ENCODE data around the gene SYNC. TPM values are rescaled to one million over a fixed set of nuclear protein-coding genes. Genes with fewer than 3 reads are reported as not detected.
A peak's percentile ranks its signal among the peaks of the same experiment; 100 is the strongest.
"Not testable (repeated sequence)": the region's sequence is repeated elsewhere in the genome, so short reads cannot be mapped to it uniquely, and the experiment has no call there.

SYNC gene
- total RNA-seq, 1 experiment from 2014 or later = 2.8 TPM

DNA sequence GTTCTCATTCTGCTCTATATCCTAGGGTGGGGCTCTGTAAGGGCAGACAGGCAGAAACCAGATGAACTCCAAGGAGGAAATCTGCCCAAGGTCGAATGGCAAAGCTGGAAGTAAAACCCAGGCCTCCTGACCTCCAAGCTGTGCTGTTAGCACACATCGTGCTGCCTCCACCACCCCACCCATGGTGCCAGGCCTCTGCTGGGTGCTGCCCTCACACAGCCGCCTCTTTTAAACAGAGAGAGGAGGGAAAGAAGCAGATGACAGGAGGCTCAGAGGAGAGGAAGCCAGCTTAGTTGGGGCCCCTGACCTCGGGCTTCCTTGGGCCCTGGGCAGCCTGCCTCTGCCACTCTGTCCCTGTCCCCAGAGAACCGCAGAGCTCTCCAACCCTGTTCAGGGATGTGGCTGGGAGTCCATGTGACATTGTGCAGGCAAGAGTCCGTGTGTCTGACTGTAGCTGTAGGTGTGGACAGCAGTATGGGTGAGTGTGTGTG is 1.1 kb downstream of the SYNC start:
- peaks cover 9% of the 10 kb centered on the region for H3K4me1 ChIP-seq (replicated peaks; ENCODE audit: insufficient read depth)
- ChIA-PET CTCF (no interaction called here), POLR2A (ENCODE audit: unreplicated experiment) (no interaction called here)
- no peaks in the 10 kb centered on the region for H3K36me3 ChIP-seq (ENCODE audit: low read depth)
- intact Hi-C loops (cut with micrococcal nuclease; ENCODE audit: unreplicated experiment) = no loop called here
- H3K79me2 ChIP-seq (ENCODE audit: low read depth) = no peaks in the 10 kb centered on the region
- no peaks in the 10 kb centered on the region for H3K9me3 ChIP-seq (ENCODE audit: insufficient read depth, low read depth)
- no peak overlapping the region for H3K4me3 ChIP-seq
- TSS peak; percentile 20 for BruUV-seq (replicated peaks)
- peaks cover 9% of the 10 kb centered on the region; the same call in 1 of the 2 replicates for H3F3A ChIP-seq (ENCODE audit: insufficient read depth, low read depth)
- no peaks in the 10 kb centered on the region for H3K9me2 ChIP-seq (ENCODE audit: insufficient read depth)
- no peak overlapping the region for H3K4me2 ChIP-seq
- no peaks in the 10 kb centered on the region for H3K27me3 ChIP-seq (ENCODE audit: insufficient read depth, low read depth)
- H3K27ac ChIP-seq = no peak overlapping the region
- no peak overlapping the region for H2AFZ ChIP-seq
- TF ChIP-seq EZH2 (IDR thresholded peaks at IDR 0.05; ENCODE audit: low read depth) = no peak
- TF ChIP-seq, protein P1, sequence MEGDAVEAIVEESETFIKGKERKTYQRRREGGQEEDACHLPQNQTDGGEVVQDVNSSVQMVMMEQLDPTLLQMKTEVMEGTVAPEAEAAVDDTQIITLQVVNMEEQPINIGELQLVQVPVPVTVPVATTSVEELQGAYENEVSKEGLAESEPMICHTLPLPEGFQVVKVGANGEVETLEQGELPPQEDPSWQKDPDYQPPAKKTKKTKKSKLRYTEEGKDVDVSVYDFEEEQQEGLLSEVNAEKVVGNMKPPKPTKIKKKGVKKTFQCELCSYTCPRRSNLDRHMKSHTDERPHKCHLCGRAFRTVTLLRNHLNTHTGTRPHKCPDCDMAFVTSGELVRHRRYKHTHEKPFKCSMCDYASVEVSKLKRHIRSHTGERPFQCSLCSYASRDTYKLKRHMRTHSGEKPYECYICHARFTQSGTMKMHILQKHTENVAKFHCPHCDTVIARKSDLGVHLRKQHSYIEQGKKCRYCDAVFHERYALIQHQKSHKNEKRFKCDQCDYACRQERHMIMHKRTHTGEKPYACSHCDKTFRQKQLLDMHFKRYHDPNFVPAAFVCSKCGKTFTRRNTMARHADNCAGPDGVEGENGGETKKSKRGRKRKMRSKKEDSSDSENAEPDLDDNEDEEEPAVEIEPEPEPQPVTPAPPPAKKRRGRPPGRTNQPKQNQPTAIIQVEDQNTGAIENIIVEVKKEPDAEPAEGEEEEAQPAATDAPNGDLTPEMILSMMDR (conservative IDR thresholded peaks at IDR 0.05) = no peak
- no peak for DNase-seq
- H4K20me1 ChIP-seq (ENCODE audit: insufficient read depth) = no peaks in the 10 kb centered on the region

DNA sequence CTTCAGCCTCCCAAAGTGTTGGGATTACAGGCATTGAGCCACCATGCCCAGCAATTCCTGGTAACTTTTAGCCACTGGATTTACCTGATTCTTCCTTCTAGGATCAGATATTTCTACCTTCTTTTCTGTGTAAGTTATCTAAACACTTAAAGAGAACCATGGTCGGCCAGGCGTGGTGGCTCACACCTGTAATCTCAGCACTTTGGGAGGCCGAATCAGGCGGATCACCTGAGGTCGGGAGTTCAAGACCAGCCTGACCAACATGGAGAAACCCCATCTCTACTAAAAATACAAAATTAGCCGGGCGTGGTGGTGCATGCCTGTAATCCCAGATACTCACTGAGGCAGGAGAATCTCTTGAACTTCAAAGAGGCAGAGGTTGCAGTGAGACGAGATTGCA is 5.6 kb downstream of the SYNC start:
- POLR2A ChIA-PET (ENCODE audit: unreplicated experiment); H3K4me2 ChIP-seq; H3K27ac ChIP-seq; H3K9me3 ChIP-seq (ENCODE audit: insufficient read depth, low read depth); H3K27me3 ChIP-seq (ENCODE audit: insufficient read depth, low read depth); BruUV-seq (replicated peaks); H3K4me3 ChIP-seq; CTCF ChIA-PET; intact Hi-C loops (cut with micrococcal nuclease; ENCODE audit: unreplicated experiment); H3K9me2 ChIP-seq (ENCODE audit: insufficient read depth); DNase-seq; H3K79me2 ChIP-seq (ENCODE audit: low read depth); H2AFZ ChIP-seq; H4K20me1 ChIP-seq (ENCODE audit: insufficient read depth); H3K36me3 ChIP-seq (ENCODE audit: low read depth): not testable (repeated sequence)
- Histone ChIP-seq H3F3A (ENCODE audit: insufficient read depth, low read depth) (peaks cover 16% of the 10 kb centered on the region; the same call in 1 of the 2 replicates), H3K4me1 (replicated peaks; ENCODE audit: insufficient read depth) (peaks cover 14% of the 10 kb centered on the region)

DNA sequence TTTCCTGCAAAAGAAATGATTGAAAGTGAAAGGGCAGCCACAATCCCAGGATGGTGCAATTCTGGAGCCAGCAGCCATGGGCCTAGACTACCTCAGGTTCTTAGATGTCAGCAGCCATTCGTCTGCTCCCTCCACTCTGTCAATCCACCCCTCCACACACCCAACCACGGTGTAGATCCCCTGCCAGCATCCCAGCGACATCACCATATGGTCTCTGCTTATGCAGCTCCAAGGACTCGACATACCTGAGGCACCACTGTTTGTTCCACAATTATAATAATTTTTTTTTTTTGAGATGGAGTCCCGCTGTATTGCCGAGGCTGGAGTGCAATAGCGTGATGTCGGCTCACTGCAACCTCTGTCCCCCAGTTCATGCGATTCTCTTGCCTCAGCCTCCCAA is 6.5 kb downstream of the SYNC start:
- no peak overlapping the region for H3K4me2 ChIP-seq
- no peaks in the 10 kb centered on the region for H3K9me3 ChIP-seq (ENCODE audit: insufficient read depth, low read depth)
- H3K27ac ChIP-seq = no peak overlapping the region
- DNase-seq = no peak
- H3K36me3 ChIP-seq (ENCODE audit: low read depth) = no peaks in the 10 kb centered on the region
- no peaks in the 10 kb centered on the region for H3K9me2 ChIP-seq (ENCODE audit: insufficient read depth)
- H3K27me3 ChIP-seq (ENCODE audit: insufficient read depth, low read depth) = no peaks in the 10 kb centered on the region
- POLR2A ChIA-PET (ENCODE audit: unreplicated experiment) = no interaction called here
- intact Hi-C loops (cut with micrococcal nuclease; ENCODE audit: unreplicated experiment) = no loop called here
- no peaks in the 10 kb centered on the region for H4K20me1 ChIP-seq (ENCODE audit: insufficient read depth)
- H3K79me2 ChIP-seq (ENCODE audit: low read depth) = no peaks in the 10 kb centered on the region
- H3F3A ChIP-seq (ENCODE audit: insufficient read depth, low read depth) = peaks cover 13% of the 10 kb centered on the region; the same call in 1 of the 2 replicates
- no peak overlapping the region for H2AFZ ChIP-seq
- H3K4me3 ChIP-seq = no peak overlapping the region
- CTCF ChIA-PET = no interaction called here
- BruUV-seq (replicated peaks) = no TSS peak
- H3K4me1 ChIP-seq (replicated peaks; ENCODE audit: insufficient read depth) = peaks cover 14% of the 10 kb centered on the region
- TF ChIP-seq, protein P1 (conservative IDR thresholded peaks at IDR 0.05) = no peak
- TF ChIP-seq EZH2 (IDR thresholded peaks at IDR 0.05; ENCODE audit: low read depth) = no peak
